ENCODE data around the gene WDR72.

Gene WDR72

DNA sequence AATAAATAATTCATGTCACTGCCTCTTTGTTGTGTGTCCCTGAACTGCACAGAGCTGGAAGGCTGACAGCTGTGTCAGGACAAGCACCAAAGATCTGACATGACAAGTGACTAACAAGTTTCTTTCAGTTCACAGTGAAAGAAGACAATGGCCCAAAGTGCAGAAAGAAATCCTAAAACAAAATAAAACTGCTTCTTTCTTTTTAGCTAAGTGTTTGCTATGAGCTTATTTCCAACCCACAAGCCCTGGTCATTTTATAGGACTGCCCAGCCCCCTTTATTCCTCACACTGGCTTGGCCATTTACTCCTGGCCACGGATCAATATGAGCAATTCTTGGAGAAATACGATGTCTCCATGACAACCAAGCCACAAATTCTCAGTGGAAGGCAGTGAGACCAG lies 238.5 kb downstream of the WDR72 start:
- DNase-seq (ENCODE audit: insufficient read length, low spot score): no peak
- TF ChIP-seq, protein P1, sequence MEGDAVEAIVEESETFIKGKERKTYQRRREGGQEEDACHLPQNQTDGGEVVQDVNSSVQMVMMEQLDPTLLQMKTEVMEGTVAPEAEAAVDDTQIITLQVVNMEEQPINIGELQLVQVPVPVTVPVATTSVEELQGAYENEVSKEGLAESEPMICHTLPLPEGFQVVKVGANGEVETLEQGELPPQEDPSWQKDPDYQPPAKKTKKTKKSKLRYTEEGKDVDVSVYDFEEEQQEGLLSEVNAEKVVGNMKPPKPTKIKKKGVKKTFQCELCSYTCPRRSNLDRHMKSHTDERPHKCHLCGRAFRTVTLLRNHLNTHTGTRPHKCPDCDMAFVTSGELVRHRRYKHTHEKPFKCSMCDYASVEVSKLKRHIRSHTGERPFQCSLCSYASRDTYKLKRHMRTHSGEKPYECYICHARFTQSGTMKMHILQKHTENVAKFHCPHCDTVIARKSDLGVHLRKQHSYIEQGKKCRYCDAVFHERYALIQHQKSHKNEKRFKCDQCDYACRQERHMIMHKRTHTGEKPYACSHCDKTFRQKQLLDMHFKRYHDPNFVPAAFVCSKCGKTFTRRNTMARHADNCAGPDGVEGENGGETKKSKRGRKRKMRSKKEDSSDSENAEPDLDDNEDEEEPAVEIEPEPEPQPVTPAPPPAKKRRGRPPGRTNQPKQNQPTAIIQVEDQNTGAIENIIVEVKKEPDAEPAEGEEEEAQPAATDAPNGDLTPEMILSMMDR (IDR thresholded peaks at IDR 0.05; ENCODE audit: insufficient read depth, missing control alignments): no peak
- FAIRE-seq: no peak

DNA sequence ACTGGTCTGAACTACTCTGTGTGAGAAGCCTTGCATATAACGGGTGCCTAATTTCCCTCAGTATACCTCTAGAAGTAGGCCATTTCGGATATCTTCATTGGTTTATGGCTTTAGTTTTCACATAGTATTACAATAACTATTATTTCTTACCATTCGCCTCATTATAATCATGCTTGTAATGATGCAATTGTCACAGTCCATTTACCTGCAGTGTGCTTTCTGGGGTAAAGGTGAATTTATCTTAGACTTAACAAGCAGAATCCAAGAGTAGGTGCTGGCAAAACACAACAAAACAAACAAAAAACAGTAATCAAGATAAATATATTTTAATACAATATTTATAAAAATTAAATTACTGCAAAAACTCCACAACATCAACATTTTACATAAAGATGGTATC lies 246.0 kb downstream of the WDR72 start:
- FAIRE-seq: no peak
- TF ChIP-seq, protein P1 (IDR thresholded peaks at IDR 0.05; ENCODE audit: insufficient read depth, missing control alignments): no peak
- no peak for DNase-seq (ENCODE audit: insufficient read length, low spot score)

DNA sequence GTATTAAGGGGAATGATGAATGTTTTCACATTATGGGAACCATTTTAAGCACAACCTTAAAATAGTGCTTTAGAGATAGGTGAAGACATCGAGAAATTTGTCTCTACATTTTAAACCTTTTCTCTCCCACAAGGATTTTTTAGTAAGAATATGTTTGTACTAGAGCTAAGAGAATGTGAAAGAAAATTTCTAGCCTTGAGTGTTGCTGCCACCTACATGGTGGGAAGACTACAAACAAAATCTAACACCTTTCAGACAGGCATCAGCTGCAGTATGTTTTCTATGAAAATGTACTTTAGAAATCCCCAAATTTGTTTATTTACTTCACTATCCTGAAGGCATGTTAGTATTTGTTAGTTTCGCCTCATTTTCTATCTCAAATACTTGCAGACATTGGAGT lies 247.4 kb downstream of the WDR72 start:
- TF ChIP-seq, protein P1 (IDR thresholded peaks at IDR 0.05; ENCODE audit: insufficient read depth, missing control alignments): peak; percentile 28
- DNase-seq (ENCODE audit: insufficient read length, low spot score) (no peak), FAIRE-seq (no peak)

DNA sequence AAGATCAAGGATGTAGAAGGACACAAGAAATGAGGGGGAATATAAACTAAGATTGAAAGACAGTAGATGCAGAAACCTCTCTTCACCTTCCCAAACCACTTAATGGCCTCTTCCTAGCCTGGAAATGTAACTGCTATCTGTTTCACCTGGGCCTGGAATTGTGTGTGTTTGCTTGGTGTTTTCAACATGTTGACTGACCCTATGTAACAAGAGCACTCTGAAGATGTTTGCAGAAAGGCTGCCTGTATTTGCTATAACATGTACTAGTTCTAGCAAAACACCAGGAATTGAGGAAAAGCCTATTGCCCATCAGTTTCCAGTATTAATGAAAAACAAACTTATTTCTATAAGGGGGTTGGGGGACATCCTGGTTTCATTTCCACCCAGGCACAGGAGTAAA lies 248.3 kb downstream of the WDR72 start:
- FAIRE-seq: no peak
- DNase-seq (ENCODE audit: insufficient read length, low spot score): no peak
- TF ChIP-seq, protein P1 (IDR thresholded peaks at IDR 0.05; ENCODE audit: insufficient read depth, missing control alignments): no peak

DNA sequence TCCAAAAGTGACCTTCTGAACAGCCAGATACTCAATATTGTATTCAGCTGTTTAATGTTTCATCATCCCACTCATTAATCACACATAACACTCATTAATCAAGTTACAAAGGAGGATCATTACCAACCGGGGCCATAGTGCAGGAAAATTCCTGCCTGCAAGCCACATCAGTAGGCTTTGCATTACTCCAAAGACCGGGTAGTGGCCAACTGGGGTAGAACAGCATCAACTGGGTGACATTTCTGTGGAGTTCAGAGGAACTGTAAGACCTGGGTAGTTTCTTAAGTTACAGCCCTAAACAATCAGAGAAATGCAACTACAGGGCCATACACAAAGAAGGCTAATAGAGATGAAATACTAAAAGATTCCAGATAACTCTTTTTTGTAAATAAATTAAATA lies 253.1 kb downstream of the WDR72 start:
- FAIRE-seq (no peak), DNase-seq (ENCODE audit: insufficient read length, low spot score) (no peak)
- TF ChIP-seq, protein P1 (IDR thresholded peaks at IDR 0.05; ENCODE audit: insufficient read depth, missing control alignments): no peak

DNA sequence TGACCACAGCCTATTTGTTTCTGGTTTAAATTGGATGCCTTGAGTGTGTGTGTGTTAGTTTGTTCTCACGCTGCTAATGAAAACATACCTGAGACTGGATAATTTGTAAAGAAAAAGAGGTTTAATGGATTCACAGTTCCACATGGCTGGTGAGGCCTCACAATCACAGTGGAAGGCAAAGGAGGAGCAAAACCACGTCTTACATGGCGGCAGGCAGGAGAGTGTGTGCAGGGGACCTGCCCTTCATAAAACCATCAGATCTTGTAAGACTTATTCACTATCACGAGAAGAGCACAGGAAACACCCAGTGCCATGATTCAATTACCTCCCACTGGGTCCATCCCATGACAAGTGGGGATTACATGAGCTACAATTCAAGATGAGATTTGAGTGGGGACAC lies 260.5 kb downstream of the WDR72 start:
- FAIRE-seq: no peak
- TF ChIP-seq, protein P1 (IDR thresholded peaks at IDR 0.05; ENCODE audit: insufficient read depth, missing control alignments): no peak
- DNase-seq (ENCODE audit: insufficient read length, low spot score): no peak

DNA sequence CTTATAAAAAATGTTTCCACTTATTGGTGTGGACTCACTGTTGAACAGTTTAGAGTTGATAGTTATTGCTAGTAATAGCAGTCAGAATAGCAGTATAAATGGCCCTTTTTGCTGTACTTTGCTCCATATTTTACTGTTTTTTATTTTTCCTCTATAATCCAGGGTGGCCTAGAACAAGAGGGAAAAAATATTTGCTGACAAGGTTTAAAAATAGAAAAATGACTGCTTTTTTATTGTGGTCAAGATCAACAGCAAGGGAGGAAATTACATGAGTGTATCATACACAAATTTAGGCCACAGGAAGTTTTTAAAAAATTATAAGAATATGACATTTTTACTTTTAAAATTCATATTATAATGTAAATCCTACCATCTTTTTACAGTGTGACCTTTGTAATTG lies 269.1 kb downstream of the WDR72 start:
- TF ChIP-seq, protein P1 (IDR thresholded peaks at IDR 0.05; ENCODE audit: insufficient read depth, missing control alignments): no peak
- FAIRE-seq: no peak

More for the DNA sequence above, 269.1 kb downstream of the WDR72 start:
- no peak for DNase-seq (ENCODE audit: insufficient read length, low spot score)
